ENCODE measurements around the gene ZNF90. TPM values are rescaled to one million over a fixed set of nuclear protein-coding genes. Genes with fewer than 3 reads are reported as not detected.
"Not testable (repeated sequence)": the region's sequence is repeated elsewhere in the genome, so short reads cannot be mapped to it uniquely, and the experiment has no call there.

The ZNF90 gene
- 2.0 TPM for polyA plus RNA-seq (2012; ENCODE audit: missing spikeins)

- FAIRE-seq (peak; percentile 40), DNase-seq (ENCODE audit: insufficient read length) (peak; percentile 23)
- TF ChIP-seq POLR2A (IDR thresholded peaks at IDR 0.05; ENCODE audit: low read depth, low read length): no peak
- no peak for TF ChIP-seq POLR2AphosphoS5 (IDR thresholded peaks at IDR 0.05; ENCODE audit: low read depth, low read length)
- TF ChIP-seq TAF1 (IDR thresholded peaks at IDR 0.05; ENCODE audit: borderline replicate concordance, low read depth, low read length): no peak
These were observed at the start of gene ZNF90 for GRCh38 chr19:20077791-20078463. ZNF90 (plus strand) TSS chr19:20078000; CDS start chr19:20078133, 133 bp downstream.

- TF ChIP-seq TAF1 (IDR thresholded peaks at IDR 0.05; ENCODE audit: borderline replicate concordance, low read depth, low read length) (no peak), POLR2AphosphoS5 (IDR thresholded peaks at IDR 0.05; ENCODE audit: low read depth, low read length) (no peak), POLR2A (IDR thresholded peaks at IDR 0.05; ENCODE audit: low read depth, low read length) (no peak)
- FAIRE-seq (no peak), DNase-seq (ENCODE audit: insufficient read length) (no peak)
These were observed 49.2 kb upstream of the ZNF90 start for GRCh38 chr19:20028611-20029010.

DNA sequence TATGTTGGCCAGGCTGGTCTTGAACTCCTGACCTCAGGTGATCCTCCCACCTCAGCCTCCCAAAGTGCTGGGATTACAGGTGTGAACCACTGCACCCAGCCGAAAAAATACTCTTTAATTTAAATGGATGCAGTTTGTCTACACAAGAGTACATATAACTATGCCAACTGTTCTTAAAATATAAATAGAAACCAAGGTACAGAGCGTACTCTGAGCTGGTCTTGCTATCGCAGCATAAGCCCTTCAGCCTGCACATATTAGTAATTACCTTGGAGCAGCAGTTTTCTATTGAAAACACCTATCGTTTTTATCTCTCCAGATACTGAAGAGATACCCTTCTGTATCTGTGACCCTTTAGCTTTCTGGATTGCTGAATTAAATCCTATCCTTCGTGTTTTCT is 41.9 kb upstream of the ZNF90 start:
- FAIRE-seq (no peak), DNase-seq (ENCODE audit: insufficient read length) (no peak)
- TF ChIP-seq TAF1 (IDR thresholded peaks at IDR 0.05; ENCODE audit: borderline replicate concordance, low read depth, low read length) (no peak), POLR2AphosphoS5 (IDR thresholded peaks at IDR 0.05; ENCODE audit: low read depth, low read length) (no peak), POLR2A (IDR thresholded peaks at IDR 0.05; ENCODE audit: low read depth, low read length) (no peak)

- no peak for TF ChIP-seq POLR2AphosphoS5 (IDR thresholded peaks at IDR 0.05; ENCODE audit: low read depth, low read length)
- TF ChIP-seq POLR2A (IDR thresholded peaks at IDR 0.05; ENCODE audit: low read depth, low read length): no peak
- TF ChIP-seq TAF1 (IDR thresholded peaks at IDR 0.05; ENCODE audit: borderline replicate concordance, low read depth, low read length): no peak
- DNase-seq (ENCODE audit: insufficient read length) (no peak), FAIRE-seq (no peak)
These were observed 39.2 kb upstream of the ZNF90 start for GRCh38 chr19:20038358-20039202.

GRCh38 chr19:20039203-20039723 is 38.5 kb upstream of the ZNF90 start, which contains the start of gene ZNF682:
ZNF682 (minus strand) TSS chr19:20039505; CDS start chr19:20039345, 160 bp downstream.
- DNase-seq (ENCODE audit: insufficient read length) (peak; percentile 54), FAIRE-seq (no peak)
- TF ChIP-seq TAF1 (IDR thresholded peaks at IDR 0.05; ENCODE audit: borderline replicate concordance, low read depth, low read length): 0 out of 2 replicates have a peak, but pooled peaks have one; percentile 21
- peak; percentile 53; the same call in 1 of the 2 replicates for TF ChIP-seq POLR2AphosphoS5 (IDR thresholded peaks at IDR 0.05; ENCODE audit: low read depth, low read length)
- peak; percentile 58; the same call in 1 of the 2 replicates for TF ChIP-seq POLR2A (IDR thresholded peaks at IDR 0.05; ENCODE audit: low read depth, low read length)

GRCh38 chr19:20044663-20045062 is 33.1 kb upstream of the ZNF90 start:
- DNase-seq (ENCODE audit: insufficient read length) (no peak), FAIRE-seq (no peak)

GRCh38 chr19:20045742-20046141 is 32.1 kb upstream of the ZNF90 start:
- FAIRE-seq; DNase-seq (ENCODE audit: insufficient read length): not testable (repeated sequence)

More at GRCh38 chr19:20044663-20045062, 33.1 kb upstream of the ZNF90 start:
- TF ChIP-seq TAF1 (IDR thresholded peaks at IDR 0.05; ENCODE audit: borderline replicate concordance, low read depth, low read length) (no peak), POLR2AphosphoS5 (IDR thresholded peaks at IDR 0.05; ENCODE audit: low read depth, low read length) (no peak), POLR2A (IDR thresholded peaks at IDR 0.05; ENCODE audit: low read depth, low read length) (no peak)

DNA sequence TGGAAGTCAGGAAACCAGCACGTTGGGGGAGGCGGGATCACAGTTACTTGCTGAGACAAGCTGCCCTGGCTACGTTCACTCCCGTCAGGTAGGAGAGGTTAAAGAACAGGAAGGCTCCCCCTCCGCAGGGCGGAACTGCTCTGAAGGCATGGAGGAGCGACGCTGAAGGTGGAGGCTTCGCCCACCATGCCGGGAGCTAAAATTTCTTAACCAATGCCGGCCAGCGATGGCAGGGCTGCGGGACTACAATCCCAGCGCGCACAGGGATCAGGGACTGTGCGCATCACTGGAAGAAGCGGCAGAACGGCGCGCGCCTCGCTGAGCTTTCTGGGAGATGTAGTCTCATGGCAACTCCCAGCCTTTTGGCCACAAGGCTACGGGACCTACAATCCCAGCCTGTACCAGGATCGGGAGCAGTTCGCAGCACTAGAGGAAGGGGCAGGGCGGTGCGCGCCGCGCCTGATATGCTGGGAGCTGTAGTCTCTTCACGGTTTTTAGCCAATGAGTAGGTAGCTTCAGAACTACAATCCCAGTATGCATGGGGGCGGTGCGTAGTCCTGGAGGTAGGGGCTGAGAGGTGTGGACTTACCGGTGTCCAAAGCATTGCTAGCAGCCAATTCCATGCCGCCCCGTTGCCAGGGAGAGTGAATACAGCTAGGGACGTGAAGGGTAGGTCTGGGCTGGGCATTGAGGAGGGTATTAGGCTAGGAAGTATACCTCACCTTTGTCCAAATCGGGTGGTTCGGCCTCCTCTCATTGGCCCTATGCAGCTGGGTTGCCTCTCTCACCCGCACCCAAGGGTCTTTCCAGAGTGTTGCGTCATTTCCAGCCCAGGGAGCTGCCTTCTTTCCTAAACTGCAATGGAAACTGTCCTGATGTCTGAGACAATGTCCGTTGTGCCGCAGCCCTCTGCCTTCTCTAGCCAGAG is 25.7 kb upstream of the ZNF90 start:
- FAIRE-seq (peak; percentile 46), DNase-seq (ENCODE audit: insufficient read length) (peak; percentile 16)
- no peak for TF ChIP-seq POLR2A (IDR thresholded peaks at IDR 0.05; ENCODE audit: low read depth, low read length)
- no peak for TF ChIP-seq POLR2AphosphoS5 (IDR thresholded peaks at IDR 0.05; ENCODE audit: low read depth, low read length)
- TF ChIP-seq TAF1 (IDR thresholded peaks at IDR 0.05; ENCODE audit: borderline replicate concordance, low read depth, low read length): no peak

DNA sequence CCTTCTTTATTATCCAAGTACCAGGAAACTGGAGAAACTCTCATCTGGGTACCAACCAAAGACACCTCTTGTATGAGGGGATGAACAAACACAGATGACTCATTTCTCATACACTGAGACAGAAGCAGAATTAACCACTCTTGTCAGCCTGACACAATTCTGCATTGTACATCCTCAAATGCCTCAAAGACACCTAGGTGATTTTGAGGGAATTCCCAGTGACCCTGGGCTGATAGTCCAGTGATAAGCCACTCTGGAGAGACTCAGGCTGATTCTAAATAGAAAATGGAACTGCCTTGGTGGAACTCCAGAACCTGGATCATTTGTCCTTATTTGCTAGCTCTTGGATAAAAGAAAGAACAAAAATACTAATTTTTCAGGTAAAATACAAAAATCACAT is 19.1 kb upstream of the ZNF90 start:
- DNase-seq (ENCODE audit: insufficient read length); FAIRE-seq: not testable (repeated sequence)

GRCh38 chr19:20060282-20060681 is 17.5 kb upstream of the ZNF90 start:
- DNase-seq (ENCODE audit: insufficient read length): no peak
- no peak for FAIRE-seq

GRCh38 chr19:20066861-20067260 is 10.9 kb upstream of the ZNF90 start:
- no peak for DNase-seq (ENCODE audit: insufficient read length)
- no peak for FAIRE-seq
- TF ChIP-seq TAF1 (IDR thresholded peaks at IDR 0.05; ENCODE audit: borderline replicate concordance, low read depth, low read length): no peak
- no peak for TF ChIP-seq POLR2A (IDR thresholded peaks at IDR 0.05; ENCODE audit: low read depth, low read length)
- no peak for TF ChIP-seq POLR2AphosphoS5 (IDR thresholded peaks at IDR 0.05; ENCODE audit: low read depth, low read length)

More at GRCh38 chr19:20060282-20060681, 17.5 kb upstream of the ZNF90 start:
- TF ChIP-seq POLR2AphosphoS5 (IDR thresholded peaks at IDR 0.05; ENCODE audit: low read depth, low read length) (no peak), POLR2A (IDR thresholded peaks at IDR 0.05; ENCODE audit: low read depth, low read length) (no peak), TAF1 (IDR thresholded peaks at IDR 0.05; ENCODE audit: borderline replicate concordance, low read depth, low read length) (no peak)
